NCI-H1417 (cell line): ENCODE measurements around the gene TMEM108.
A peak's percentile ranks its signal among the peaks of the same experiment; 100 is the strongest.

Experiments used
- DNase-seq, 3 experiments: peaks; one replicate each; lab custom pipeline; 2025; lab: John Stamatoyannopoulos, UW

Gene TMEM108

GRCh38 chr3:133117342-133117741 lies 79.2 kb downstream of the TMEM108 start:
- peak; percentile 45 to 95 (median 81) for DNase-seq

GRCh38 chr3:133119176-133119575 lies 81.0 kb downstream of the TMEM108 start:
- peak in 1 of 3 experiments; percentile 50 for DNase-seq

GRCh38 chr3:133121450-133121849 lies 83.3 kb downstream of the TMEM108 start:
- DNase-seq: peak; percentile 8 to 49 (median 29)

DNA sequence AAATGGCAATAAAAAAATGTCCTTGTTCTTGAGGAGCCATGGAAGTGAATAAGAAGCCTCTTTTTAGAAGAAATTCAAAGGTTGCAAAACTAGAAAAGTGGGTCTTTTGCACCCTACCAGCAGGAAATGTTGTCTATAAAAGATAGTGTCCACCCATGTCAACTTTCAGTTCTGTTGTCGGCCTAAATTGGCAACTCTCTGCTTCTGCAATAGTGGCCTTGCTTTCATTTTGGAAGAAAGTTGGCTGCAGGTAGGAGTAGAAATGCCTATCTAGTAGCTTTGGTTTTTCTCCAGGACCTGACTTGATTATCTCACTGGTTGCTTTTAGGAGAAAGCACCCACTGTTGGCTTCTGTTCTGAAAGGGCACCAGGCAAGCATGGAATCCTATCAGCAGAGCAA lies 85.4 kb downstream of the TMEM108 start:
- no peak for DNase-seq

- peak in 1 of 3 experiments; percentile 26 for DNase-seq
These were observed 86.3 kb downstream of the TMEM108 start for GRCh38 chr3:133124511-133124910.

GRCh38 chr3:133125171-133125570 lies 87.0 kb downstream of the TMEM108 start:
- peak in 1 of 3 experiments; percentile 24 for DNase-seq

- DNase-seq: no peak
These were observed 87.6 kb downstream of the TMEM108 start for GRCh38 chr3:133125802-133126201.

- DNase-seq: no peak
These were observed 89.2 kb downstream of the TMEM108 start for GRCh38 chr3:133127381-133127780.

GRCh38 chr3:133130168-133130567 lies 92.0 kb downstream of the TMEM108 start:
- DNase-seq: peak; percentile 25 to 77 (median 53)

- peak; percentile 64 to 91 (median 64) for DNase-seq
These were observed 97.1 kb downstream of the TMEM108 start for GRCh38 chr3:133135306-133135705.

DNA sequence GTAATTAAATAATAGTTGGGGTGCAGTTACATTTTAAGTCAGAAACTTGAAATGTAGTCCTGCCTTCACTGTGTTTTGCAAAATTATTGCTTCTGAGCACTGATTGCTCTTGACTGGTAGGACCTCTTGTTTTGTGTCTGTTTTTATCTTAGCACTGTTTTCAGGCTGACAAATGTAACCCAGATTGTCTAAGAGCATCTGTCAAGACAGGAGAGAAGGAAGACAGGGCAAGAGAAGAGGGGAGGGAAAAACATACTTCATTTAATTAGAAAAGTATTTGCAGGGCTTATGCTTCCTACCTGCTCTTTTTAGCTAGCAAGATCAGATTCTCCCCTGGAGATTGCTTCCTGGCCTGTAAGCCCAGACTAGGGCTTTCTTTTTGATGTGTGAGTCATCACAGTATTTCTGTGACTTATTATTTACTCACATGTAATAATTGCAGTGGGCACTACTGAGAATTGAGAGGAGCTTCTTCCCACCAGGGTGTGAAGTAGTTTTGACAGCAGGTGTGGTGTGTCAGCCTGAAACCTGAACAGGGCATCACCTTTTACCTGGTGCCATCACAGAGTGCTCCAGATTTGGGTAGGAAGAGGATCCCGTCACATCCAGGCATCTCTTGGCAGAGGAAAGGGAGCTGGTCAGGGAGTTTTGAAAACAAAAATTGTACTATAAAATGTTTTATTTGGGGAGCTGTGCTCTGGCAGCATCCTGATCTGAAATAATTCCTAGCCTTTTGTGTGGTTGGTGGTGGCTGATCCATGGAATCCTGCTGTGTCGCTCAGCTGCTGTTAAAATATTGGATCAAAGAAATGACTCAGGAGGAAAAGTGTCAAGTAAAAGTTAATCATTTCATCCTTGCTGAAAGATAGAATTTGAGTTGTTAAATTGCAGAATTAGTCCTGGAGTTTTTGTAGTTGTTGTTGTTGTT lies 98.2 kb downstream of the TMEM108 start:
- peak; percentile 56 to 95 (median 78) for DNase-seq

- no peak for DNase-seq
These were observed 99.1 kb downstream of the TMEM108 start for GRCh38 chr3:133137042-133137996.

- DNase-seq: no peak
These were observed 99.8 kb downstream of the TMEM108 start for GRCh38 chr3:133138017-133138416.

GRCh38 chr3:133152056-133152455 lies 113.9 kb downstream of the TMEM108 start:
- peak; percentile 39 to 85 (median 79) for DNase-seq

GRCh38 chr3:133152681-133153220 lies 114.6 kb downstream of the TMEM108 start:
- no peak for DNase-seq

DNA sequence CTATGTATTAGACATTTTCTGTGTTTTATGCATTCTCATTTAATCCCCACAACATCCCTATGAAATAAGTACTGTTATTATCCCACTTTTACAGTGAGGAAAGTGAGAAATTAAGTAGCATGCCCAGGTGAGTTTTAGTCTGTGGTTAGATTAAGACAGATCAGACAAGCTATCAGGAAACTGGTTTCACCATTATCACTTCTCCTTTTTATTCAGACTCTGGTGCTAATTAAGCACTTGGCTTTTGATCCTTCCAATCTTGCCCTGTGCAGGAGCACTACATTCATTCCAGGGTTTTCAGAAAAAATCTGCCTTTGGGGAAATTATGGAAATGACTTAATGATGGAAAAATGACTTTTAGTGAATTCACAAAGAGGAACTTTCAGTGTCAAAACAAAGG lies 115.2 kb downstream of the TMEM108 start:
- DNase-seq: no peak

DNA sequence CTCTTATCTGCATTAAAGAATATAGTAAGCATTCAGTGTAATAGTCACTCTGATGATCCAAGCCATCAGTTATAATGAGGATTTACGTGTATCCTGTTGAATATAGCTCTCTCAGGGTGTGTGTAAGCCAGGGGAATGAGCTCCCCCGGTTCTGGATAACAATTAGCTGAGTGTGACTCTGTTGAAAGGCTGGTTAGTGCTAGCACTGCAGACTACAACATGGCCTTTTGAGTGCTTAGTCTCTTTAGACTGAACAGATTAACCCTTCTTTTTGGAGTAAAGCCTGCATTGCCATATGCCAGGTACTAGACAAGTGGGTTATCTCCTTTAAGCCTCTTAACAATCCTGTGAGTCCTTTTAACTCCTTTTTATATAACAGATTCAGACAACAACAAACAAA lies 119.5 kb downstream of the TMEM108 start:
- DNase-seq: no peak

- no peak for DNase-seq
These were observed 120.5 kb downstream of the TMEM108 start for GRCh38 chr3:133158686-133159085.

- no peak for DNase-seq
These were observed 121.6 kb downstream of the TMEM108 start for GRCh38 chr3:133159498-133160475.

GRCh38 chr3:133161656-133162055 lies 123.5 kb downstream of the TMEM108 start:
- no peak for DNase-seq

GRCh38 chr3:133162265-133162664 lies 124.1 kb downstream of the TMEM108 start:
- no peak for DNase-seq
